ENCODE results near the gene CACNA1C. TPM values are rescaled to one million over a fixed set of nuclear protein-coding genes. Genes with fewer than 3 reads are reported as not detected.

The CACNA1C gene
- total and polyA plus RNA-seq, 8 donors, result 0.31 to 55.8 (median 7.2) TPM

DNA sequence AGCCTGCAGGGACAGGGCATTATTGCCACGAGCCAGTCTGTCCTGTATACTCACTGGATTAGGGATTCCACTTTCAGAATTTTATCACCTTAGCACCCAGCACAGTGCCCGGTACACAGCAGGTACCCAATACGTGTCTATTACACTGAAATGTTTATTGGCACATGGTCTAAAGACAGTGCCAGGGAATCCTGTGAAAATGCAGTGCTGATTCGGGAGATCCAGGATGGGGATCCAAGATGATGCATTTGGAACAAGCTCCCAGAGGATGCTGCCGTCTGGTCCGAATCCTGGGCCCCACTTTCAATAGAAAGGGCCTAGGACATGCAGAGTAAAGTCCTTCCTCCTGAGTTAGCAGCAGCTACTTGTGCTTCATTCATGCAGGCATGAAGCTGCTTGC lies 230.7 kb downstream of the CACNA1C start:
- H3K4me3 ChIP-seq, result no peak overlapping the region
- H3K4me1 ChIP-seq, result peaks cover 0 to 60% (median 41%) of the 10 kb centered on the region in 4 donors
- no peaks in the 10 kb centered on the region for H3K27me3 ChIP-seq
- intact Hi-C loops (cut with DNase I; ENCODE audit: low total_unique reads), result no loop called here
- WGBS, 5 donors, result 66 to 81% (median 75%) methylated on average over 6 of the region's 6 CpGs
- TF ChIP-seq POLR2A (IDR thresholded peaks at IDR 0.05) (no peak), EP300 (IDR thresholded peaks at IDR 0.05) (no peak), POLR2AphosphoS5 (IDR thresholded peaks at IDR 0.05) (no peak)
- TF ChIP-seq, protein P1, sequence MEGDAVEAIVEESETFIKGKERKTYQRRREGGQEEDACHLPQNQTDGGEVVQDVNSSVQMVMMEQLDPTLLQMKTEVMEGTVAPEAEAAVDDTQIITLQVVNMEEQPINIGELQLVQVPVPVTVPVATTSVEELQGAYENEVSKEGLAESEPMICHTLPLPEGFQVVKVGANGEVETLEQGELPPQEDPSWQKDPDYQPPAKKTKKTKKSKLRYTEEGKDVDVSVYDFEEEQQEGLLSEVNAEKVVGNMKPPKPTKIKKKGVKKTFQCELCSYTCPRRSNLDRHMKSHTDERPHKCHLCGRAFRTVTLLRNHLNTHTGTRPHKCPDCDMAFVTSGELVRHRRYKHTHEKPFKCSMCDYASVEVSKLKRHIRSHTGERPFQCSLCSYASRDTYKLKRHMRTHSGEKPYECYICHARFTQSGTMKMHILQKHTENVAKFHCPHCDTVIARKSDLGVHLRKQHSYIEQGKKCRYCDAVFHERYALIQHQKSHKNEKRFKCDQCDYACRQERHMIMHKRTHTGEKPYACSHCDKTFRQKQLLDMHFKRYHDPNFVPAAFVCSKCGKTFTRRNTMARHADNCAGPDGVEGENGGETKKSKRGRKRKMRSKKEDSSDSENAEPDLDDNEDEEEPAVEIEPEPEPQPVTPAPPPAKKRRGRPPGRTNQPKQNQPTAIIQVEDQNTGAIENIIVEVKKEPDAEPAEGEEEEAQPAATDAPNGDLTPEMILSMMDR (IDR thresholded peaks at IDR 0.05), result no peak
- no peak for DNase-seq
- no peaks in the 10 kb centered on the region for H3K36me3 ChIP-seq
- H3K27ac ChIP-seq, result peak overlapping the region in 4 of 5 donors; percentile 30 to 82 (median 60)
- no peaks in the 10 kb centered on the region for H3K9me3 ChIP-seq

DNA sequence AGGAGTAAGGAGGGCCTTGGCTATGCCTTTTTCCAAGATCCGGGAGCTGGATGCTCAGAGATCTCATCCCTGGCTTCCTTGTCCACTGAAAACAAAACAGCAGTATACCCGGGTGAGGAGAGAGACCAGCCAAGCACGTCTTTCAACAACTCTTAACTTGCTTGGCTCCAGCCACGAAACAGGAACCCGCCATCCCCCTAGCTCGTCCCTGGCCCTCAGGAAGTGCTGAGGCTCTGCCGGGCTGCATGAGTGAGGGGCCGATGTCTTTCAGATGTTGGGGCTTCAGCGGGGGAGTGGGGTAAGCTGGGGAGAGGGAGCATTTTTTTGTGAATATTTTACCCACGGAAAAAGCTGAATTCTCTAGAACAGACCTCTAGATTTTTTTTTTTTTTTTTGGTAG lies 231.1 kb downstream of the CACNA1C start:
- TF ChIP-seq, protein P1 (IDR thresholded peaks at IDR 0.05), result no peak
- no peak for TF ChIP-seq POLR2AphosphoS5 (IDR thresholded peaks at IDR 0.05)
- no peak for TF ChIP-seq EP300 (IDR thresholded peaks at IDR 0.05)
- no peak for TF ChIP-seq POLR2A (IDR thresholded peaks at IDR 0.05)
- no peaks in the 10 kb centered on the region for H3K36me3 ChIP-seq
- H3K4me3 ChIP-seq, result no peak overlapping the region
- H3K4me1 ChIP-seq, result peaks cover 0 to 64% (median 42%) of the 10 kb centered on the region in 4 donors
- H3K9me3 ChIP-seq, result no peaks in the 10 kb centered on the region
- WGBS, 5 donors, result 16 to 50% (median 41%) methylated on average over 10 of the region's 10 CpGs
- H3K27me3 ChIP-seq, result no peaks in the 10 kb centered on the region
- intact Hi-C loops (cut with DNase I; ENCODE audit: low total_unique reads), result no loop called here
- peak overlapping the region in 4 of 5 donors; percentile 30 to 82 (median 60) for H3K27ac ChIP-seq
- peak in 1 of 2 donors; percentile 72 for DNase-seq

DNA sequence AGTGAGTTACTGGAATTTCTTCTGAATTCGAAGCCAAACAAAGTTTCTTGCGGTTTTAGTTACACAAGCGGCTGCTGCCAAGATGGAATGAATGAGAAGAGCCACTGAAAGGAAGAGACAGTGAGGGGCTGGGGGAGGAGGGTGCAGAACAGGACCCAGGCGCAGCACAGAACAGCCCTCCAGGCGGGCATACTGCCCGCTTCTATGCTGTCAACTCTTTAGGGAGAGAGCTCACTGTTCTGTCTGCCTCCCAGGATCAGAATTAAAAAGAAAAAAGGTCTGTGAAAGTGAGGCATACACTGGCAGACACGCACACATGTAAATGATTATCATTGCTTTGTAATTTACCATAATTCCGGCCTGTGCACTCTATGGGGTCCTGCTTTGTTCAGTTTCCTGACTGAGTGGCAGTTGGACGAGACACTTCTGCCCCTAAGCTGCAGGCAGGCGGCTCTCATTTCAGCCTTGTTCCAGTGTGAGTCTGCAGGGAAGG lies 231.6 kb downstream of the CACNA1C start:
- intact Hi-C loops (cut with DNase I; ENCODE audit: low total_unique reads), result no loop called here
- TF ChIP-seq POLR2AphosphoS5 (IDR thresholded peaks at IDR 0.05) (no peak), EP300 (IDR thresholded peaks at IDR 0.05) (no peak), POLR2A (IDR thresholded peaks at IDR 0.05) (no peak)
- TF ChIP-seq, protein P1 (IDR thresholded peaks at IDR 0.05), result no peak
- Histone ChIP-seq H3K4me1 (peaks cover 0 to 66% (median 42%) of the 10 kb centered on the region in 4 donors), H3K27me3 (no peaks in the 10 kb centered on the region), H3K36me3 (no peaks in the 10 kb centered on the region), H3K27ac (peak overlapping the region in 4 of 5 donors; percentile 30 to 82 (median 60)), H3K9me3 (no peaks in the 10 kb centered on the region), H3K4me3 (no peak overlapping the region)
- 45 to 67% (median 62%) methylated on average over 10 of the region's 10 CpGs for WGBS, 5 donors
- DNase-seq, result peak in 1 of 2 donors; percentile 65

DNA sequence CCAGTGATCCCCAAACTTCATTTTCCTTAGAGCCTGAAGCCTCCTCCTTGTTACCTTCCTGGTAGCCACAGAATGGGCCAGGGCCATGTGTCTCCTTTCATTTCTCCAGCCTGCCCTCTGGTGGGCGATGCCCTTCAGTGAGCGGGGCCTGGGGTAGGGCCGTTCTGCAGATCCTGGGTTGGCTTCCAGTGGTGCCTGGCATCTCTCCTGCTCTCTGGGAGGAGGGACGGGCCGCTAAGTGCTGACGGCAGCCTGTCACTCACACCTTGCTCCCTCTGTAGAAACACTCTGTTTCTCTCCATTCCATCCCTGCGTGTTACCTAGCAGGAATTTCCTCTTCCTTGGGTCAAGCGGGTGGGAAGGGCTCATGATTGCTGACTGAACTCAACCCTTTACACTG lies 232.1 kb downstream of the CACNA1C start:
- peak overlapping the region in 2 of 5 donors; percentile 54 to 82 for H3K27ac ChIP-seq
- H3K36me3 ChIP-seq, result no peaks in the 10 kb centered on the region
- no peaks in the 10 kb centered on the region for H3K9me3 ChIP-seq
- H3K4me3 ChIP-seq, result no peak overlapping the region
- intact Hi-C loops (cut with DNase I; ENCODE audit: low total_unique reads), result no loop called here
- peaks cover 0 to 66% (median 42%) of the 10 kb centered on the region in 4 donors for H3K4me1 ChIP-seq
- peak; percentile 66 to 81 for DNase-seq
- WGBS, 5 donors, result 27 to 47% (median 37%) methylated on average over 5 to 8 of the region's 8 CpGs
- H3K27me3 ChIP-seq, result no peaks in the 10 kb centered on the region
- TF ChIP-seq, protein P1 (IDR thresholded peaks at IDR 0.05), result peak in 4 of 7 experiments; percentile 37 to 59 (median 42)
- TF ChIP-seq POLR2A (IDR thresholded peaks at IDR 0.05) (no peak), POLR2AphosphoS5 (IDR thresholded peaks at IDR 0.05) (no peak), EP300 (IDR thresholded peaks at IDR 0.05) (no peak)
